ENCODE results near the gene HSPA5. TPM values are rescaled to one million over a fixed set of nuclear protein-coding genes. Genes with fewer than 3 reads are reported as not detected.

HSPA5 gene
- total and polyA plus RNA-seq, 2 donors (not counting 1 experiment from before 2014, with no cell fraction given) = 40.1 to 94.5 TPM

GRCh38 chr9:125261501-125262293, 20.6 kb upstream of the HSPA5 start, which contains the start of gene GAPVD1:
Gene GAPVD1 (plus strand): TSS chr9:125261826. CDS start chr9:125298922, 37,096 bp downstream.
- peaks cover 22% of the 10 kb centered on the region for H4K20me1 ChIP-seq (ENCODE audit: control insufficient read depth, insufficient read depth, low read length, poor library complexity, severe bottlenecking)
- ATAC-seq (ENCODE audit: low read depth) = peak; percentile 93
- H3K27ac ChIP-seq (ENCODE audit: low read length in 2 of 2) = peak within 1 kb of the TSS; percentile 96 to 100
- peaks cover 42% of the 10 kb centered on the region for H3K4me1 Mint-ChIP-seq
- peak within 1 kb of the TSS; percentile 98 for H2AFZ ChIP-seq (ENCODE audit: insufficient read depth, low read depth, low read length, poor library complexity, severe bottlenecking)
- peak within 1 kb of the TSS; percentile 99 for H3K4me3 Mint-ChIP-seq
- no peaks in the 10 kb centered on the region for H3K27me3 ChIP-seq (replicated peaks in 1 of 4; ENCODE audit: control extremely low read depth in 1 of 4, control insufficient read depth in 3 of 4, insufficient read depth in 4 of 4, low read length in 3 of 4)
- peak; percentile 98 for DNase-seq
- H3K9me3 Mint-ChIP-seq (ENCODE audit: insufficient read depth) = no peaks in the 10 kb centered on the region
- peaks cover 0 to 18% (median 7%) of the 10 kb centered on the region in 3 donors for H3K9me3 ChIP-seq (ENCODE audit: control extremely low read depth in 1 of 3, control insufficient read depth in 2 of 3, insufficient read depth in 1 of 3, low read length in 2 of 3)
- H3K4me2 ChIP-seq (replicated peaks; ENCODE audit: low read depth, low read length, poor library complexity, severe bottlenecking) = peak within 1 kb of the TSS; percentile 93
- peak within 1 kb of the TSS; percentile 74 to 100 (median 88) for H3K4me3 ChIP-seq (ENCODE audit: control extremely low read depth in 1 of 5, extremely low read depth in 1 of 5, insufficient read depth in 1 of 5, low read depth in 2 of 5, low read length in 4 of 5)
- under 1% methylated on average over 70 of the region's 72 CpGs for WGBS (ENCODE audit: insufficient coverage)
- POLR2A ChIA-PET = interaction anchor here (0.6 to 2.1 kb wide), 6 partner anchors 17 to 401 kb away, joined by 4 to 25 read pairs (median 4); partner anchors contain the start of gene HSPA5
- H3K9ac ChIP-seq (ENCODE audit: low read length) = peak within 1 kb of the TSS; percentile 99
- H3K27ac Mint-ChIP-seq = peak within 1 kb of the TSS; percentile 100
- peaks cover 0 to 3% of the 10 kb centered on the region in 2 experiments for H3K36me3 ChIP-seq (replicated peaks in 1 of 2; ENCODE audit: control extremely low read depth in 1 of 2, control insufficient read depth in 1 of 2, extremely low read depth in 1 of 2, insufficient read depth in 2 of 2, low read length in 1 of 2)
- intact Hi-C loops (cut with micrococcal nuclease) = loop anchor here (1.0 to 5.0 kb wide), 8 partner anchors 20 to 844 kb away; partner anchors contain the start of genes ARPC5L, GOLGA1, HSPA5 and NR6A1
- H3K4me1 ChIP-seq (ENCODE audit: control insufficient read depth in 2 of 2, insufficient read depth in 2 of 2, low read length in 2 of 2) = peaks cover 20 to 27% of the 10 kb centered on the region in 2 donors
- peak; percentile 47 for TF ChIP-seq CTCF (IDR thresholded peaks at IDR 0.05)
- TF ChIP-seq EZH2 (IDR thresholded peaks at IDR 0.05; ENCODE audit: borderline replicate concordance, insufficient read depth, low read depth, low read length, poor library complexity, severe bottlenecking) = no peak
- CTCF ChIA-PET = interaction anchor here (1.0 to 2.0 kb wide), 3 partner anchors 17 to 63 kb away, joined by 3 to 14 read pairs (median 8); partner anchors contain the start of gene HSPA5
- H3K79me2 ChIP-seq (ENCODE audit: control insufficient read depth, insufficient read depth, low read length) = peaks cover 47% of the 10 kb centered on the region
- H3K27me3 Mint-ChIP-seq = no peaks in the 10 kb centered on the region
